ENCODE measurements around the gene TMEM271. TPM values are rescaled to one million over a fixed set of nuclear protein-coding genes. Genes with fewer than 3 reads are reported as not detected.

TMEM271 gene
- under 1 TPM in 1 of 4 donors, not detected in 3; 0.05 TPM for polyA plus RNA-seq (ENCODE audit: insufficient read length in 4 of 4)

GRCh38 chr4:576245-576821 is at the start of gene TMEM271:
TMEM271 (minus strand) TSS chr4:576295; CDS start chr4:576062, 233 bp downstream.
- no peak for DNase-seq (ENCODE audit: low read depth in 4 of 4, low spot score in 3 of 4)

DNA sequence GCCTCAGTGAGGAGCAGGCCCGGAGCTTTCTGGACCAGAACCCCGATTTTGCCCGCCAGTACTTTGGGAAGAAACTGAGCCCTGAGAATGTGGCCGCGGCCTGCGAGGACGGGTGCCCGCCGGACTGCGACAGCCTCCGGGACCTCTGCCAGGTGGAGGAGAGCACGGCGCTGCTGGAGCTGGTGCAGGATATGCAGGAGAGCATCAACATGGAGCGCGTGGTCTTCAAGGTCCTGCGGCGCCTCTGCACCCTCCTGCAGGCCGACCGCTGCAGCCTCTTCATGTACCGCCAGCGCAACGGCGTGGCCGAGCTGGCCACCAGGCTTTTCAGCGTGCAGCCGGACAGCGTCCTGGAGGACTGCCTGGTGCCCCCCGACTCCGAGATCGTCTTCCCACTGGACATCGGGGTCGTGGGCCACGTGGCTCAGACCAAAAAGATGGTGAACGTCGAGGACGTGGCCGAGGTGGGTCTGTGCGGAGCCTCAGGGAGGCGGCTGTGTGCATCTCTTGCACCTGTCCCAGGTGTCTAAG is 49.6 kb upstream of the TMEM271 start:
- DNase-seq (ENCODE audit: low read depth in 4 of 4, low spot score in 3 of 4): no peak

DNA sequence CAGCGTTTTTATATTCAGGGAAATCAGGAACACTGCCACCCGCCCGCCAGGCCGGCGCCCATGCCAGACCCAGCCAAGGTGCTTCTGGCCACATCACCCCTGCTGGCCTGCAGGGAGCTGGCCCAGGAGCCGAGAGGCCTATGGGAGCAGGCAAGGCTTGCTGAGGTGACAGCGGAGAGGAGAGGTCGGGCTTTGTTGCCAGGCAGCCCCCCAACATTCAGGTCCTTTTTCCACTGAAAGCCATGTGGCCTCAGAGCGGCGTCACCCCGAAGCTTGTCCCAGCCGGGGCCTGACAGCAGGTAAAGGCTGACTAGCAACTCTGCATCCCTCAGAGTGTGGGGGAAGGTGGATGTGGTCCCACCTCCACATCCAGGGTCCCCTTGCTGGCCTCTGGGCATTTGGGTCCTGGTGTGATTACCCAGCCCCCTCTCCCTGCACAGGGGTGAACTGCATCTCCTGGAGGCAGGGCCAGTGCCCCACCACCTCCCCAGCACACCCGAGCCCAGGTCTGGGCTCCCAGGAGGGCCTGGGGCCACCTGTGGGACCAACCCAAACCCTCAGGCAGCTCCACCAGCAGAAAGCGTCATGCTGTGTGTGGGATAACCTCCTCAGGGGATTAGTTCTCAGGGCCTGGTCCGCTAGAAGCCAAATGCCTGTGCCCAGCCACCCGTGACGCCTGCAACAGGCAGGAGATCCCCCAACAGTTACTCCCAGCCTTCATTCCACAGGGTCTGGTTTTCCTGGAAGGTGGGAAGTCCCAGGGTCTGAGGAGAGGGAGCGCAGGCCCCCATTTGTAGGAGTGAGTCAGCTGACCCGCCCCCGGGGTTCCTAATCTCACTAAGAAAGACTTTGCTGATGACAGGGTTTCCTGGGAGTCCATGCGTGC is 48.9 kb upstream of the TMEM271 start, which contains the start of gene PDE6B:
PDE6B (plus strand) TSS at position 869 of the 886 bp plus-strand sequence. CDS start 54 bp downstream, outside the sequence.
- DNase-seq (ENCODE audit: low read depth in 4 of 4, low spot score in 3 of 4): peak in 1 of 4 donors; percentile 69

- DNase-seq (ENCODE audit: low read depth in 4 of 4, low spot score in 3 of 4): no peak
Observed at GRCh38 chr4:623914-624566, 47.9 kb upstream of the TMEM271 start.

DNA sequence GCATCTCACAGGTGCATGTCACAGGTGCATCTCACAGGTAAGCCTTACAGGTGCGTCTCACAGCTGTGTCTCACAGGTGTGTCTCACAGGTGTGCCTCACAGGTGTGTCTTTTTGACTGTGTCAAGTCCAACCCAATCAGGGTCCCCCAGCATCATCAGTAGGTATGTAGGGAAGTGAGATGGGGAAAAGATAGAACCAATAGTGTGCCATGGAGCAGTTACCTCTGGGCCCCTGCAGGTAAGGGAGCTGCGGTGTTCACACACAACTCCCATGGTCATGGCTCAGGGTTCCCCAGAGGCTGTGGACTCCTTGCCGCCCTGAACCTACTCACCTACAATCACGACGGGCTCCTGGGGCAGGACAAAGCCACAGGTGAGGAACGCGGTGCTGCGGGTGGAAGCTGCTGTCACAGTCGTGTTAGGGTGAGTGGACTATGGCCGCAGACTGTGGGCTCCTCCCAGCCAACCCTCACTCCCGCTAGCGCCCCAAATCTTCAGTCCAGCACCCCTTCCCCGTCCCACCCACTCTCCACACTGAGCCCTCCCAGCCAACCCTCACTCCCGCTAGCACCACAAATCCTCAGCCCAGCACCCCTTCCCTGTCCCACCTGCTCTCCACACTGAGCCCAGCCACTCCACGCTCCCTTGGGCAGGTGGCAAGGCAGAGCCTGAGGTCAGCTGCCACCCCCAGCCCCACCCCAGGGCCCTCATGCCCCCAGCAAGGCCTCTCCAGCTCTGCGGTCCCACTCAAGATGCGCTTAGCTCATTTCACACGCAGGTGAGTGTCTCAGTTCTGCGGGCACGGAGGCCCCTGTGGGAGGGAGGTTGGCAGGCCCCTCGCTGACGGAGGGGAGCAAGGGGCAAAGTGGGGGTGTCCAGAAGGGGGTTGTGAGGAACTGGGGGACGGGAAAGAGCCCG is 47.2 kb upstream of the TMEM271 start:
- DNase-seq (ENCODE audit: low read depth in 4 of 4, low spot score in 3 of 4): no peak

DNA sequence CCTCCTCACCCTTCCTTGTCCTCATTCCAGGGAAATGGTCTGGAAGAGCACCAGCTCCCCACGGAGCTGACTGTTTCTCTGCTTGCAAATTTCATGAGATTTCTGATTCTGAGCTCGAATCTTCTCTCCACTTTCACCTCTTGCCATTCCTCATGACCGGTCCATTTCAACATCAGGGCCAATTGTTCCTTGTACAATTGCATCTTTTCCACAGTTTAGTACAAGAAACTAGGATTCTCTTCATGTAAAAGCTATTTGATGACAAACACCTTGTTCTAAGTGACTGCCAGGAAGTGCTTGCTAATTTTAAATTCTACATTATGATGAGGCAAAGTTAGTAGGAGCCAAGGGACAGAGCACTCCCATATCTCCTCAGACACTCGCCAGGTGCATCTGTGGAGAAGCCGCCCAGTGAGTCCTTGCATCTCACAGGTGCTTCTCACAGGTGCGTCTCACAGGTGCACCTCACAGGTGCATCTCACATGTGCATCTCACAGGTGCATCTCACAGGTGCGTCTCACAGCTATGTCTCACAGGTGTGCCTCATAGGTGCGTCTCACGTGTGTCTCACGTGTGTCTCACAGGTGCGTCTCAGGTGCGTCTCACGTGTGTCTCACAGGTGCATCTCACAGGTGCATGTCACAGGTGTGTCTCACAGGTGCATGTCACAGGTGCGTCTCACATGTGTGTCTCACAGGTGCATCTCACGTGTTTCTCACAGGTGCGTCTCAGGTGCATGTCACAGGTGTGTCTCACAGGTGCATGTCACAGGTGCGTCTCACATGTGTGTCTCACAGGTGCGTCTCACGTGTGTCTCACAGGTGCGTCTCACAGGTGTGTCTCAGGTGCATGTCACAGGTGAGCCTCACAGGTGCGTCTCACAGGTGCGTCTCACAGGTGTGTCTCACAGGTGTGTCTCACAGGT is 46.2 kb upstream of the TMEM271 start:
- no peak for DNase-seq (ENCODE audit: low read depth in 4 of 4, low spot score in 3 of 4)

DNA sequence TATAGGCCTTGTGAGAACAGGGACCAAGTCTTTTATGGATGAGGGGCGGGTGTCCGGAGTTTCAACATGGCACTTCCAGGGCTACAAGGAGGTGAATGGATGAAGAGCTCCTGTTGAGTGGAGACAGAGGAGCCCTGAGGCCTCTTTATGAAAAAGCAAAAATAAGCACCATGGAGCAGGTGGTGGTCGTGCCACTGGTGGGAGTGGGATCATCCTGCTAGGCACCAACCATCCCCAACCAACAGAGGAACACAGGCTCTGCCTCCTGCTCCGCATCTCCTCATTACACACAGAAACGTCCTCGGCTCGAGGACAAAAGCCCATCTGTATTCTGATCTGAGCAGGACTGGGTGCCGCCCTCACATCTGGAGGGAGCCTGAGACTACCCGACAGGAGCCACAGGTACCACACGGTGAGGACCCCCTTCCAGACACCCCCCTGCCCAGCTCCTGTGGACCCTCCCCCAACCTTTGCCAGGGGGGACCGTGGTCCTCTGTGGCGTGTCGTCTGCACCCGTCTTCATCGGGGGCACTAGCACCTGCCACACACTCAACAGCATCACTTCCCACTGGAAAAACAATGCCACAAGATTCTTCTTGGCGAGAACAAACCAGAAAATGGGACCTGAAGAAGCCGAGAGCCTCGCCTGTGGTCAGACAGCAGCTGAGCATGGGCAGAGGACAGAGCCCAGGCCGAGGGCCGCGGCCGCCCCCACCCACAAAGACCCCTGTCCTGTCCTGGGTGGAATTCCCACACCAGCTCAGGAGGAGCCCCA is 45.4 kb upstream of the TMEM271 start:
- DNase-seq (ENCODE audit: low read depth in 4 of 4, low spot score in 3 of 4): no peak

GRCh38 chr4:620851-621261 is 44.8 kb upstream of the TMEM271 start:
- no peak for DNase-seq (ENCODE audit: low read depth in 4 of 4, low spot score in 3 of 4)

- DNase-seq (ENCODE audit: low read depth in 4 of 4, low spot score in 3 of 4): no peak
Observed at GRCh38 chr4:620201-620600, 44.1 kb upstream of the TMEM271 start.

GRCh38 chr4:617644-618641 is 41.8 kb upstream of the TMEM271 start:
- no peak for DNase-seq (ENCODE audit: low read depth in 4 of 4, low spot score in 3 of 4)

DNA sequence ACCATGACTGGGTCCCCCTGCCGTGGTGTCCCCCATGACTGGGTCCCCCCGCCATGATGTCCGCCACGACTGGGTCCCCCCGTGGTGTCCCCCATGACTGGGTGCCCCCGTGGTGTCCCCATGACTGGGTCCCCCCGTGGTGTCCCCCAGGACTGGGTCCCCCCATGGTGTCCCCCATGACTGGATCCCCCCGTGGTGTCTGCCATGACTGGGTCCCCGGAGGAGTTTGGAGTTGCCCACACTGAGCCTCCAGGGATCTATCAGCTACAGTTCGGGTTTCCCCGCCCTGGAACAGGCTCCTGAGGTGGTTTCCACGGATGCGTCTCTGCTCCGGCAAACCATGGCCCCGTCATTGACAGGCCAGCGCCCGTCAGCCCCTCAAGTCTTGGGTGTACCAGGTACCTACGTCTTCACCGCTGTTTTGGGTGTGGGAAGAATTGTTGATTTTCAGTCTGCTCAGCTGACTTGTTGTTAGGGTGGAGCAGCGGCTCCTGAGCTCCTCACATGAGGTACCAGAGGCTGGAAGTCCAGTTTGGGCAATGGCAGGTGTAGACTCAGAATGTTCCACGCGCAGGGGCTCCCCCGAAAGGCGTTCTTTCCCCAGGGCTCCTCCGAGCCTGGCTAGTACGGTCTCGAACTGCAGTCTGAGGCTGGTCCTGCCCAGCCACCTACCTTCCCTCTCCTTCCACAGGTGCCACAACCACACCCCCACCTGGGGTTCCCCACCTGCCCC is 41.0 kb upstream of the TMEM271 start:
- no peak for DNase-seq (ENCODE audit: low read depth in 4 of 4, low spot score in 3 of 4)

GRCh38 chr4:616091-616490 is 40.0 kb upstream of the TMEM271 start:
- no peak for DNase-seq (ENCODE audit: low read depth in 4 of 4, low spot score in 3 of 4)

GRCh38 chr4:613126-613525 is 37.0 kb upstream of the TMEM271 start:
- DNase-seq (ENCODE audit: low read depth in 4 of 4, low spot score in 3 of 4): no peak

GRCh38 chr4:612749-613125 is 36.6 kb upstream of the TMEM271 start:
- DNase-seq (ENCODE audit: low read depth in 4 of 4, low spot score in 3 of 4): no peak

- DNase-seq (ENCODE audit: low read depth in 4 of 4, low spot score in 3 of 4): no peak
Observed at GRCh38 chr4:612052-612748, 36.1 kb upstream of the TMEM271 start.

All from right renal pelvis (tissue), 4 donors.